RWPE1 (cell line): ENCODE measurements around the gene CSK.

ENCODE experiments used
- CTCF ChIA-PET: fragments of 350-600 bp; sonication (Branson Sonifier 250); formaldehyde crosslinking; extraction: SDS; loops from one replicate; lab custom pipeline; 2021; lab: Yijun Ruan, JAX
- POLR2A ChIA-PET: fragments of 400-600 bp; formaldehyde crosslinking; extraction: SDS; loops from one replicate; lab custom pipeline; 2020; ENCODE audit warnings: antibody characterized with exemption; ENCODE audit not compliant: low non-redundant PET; lab: Yijun Ruan, JAX
- DNase-seq: peaks from one replicate; pipeline ENCODE4 v3.0.0; 2012; ENCODE audit warnings: low spot score
- H3K27ac ChIP-seq: fragments of 450-650 bp; 2 replicates; pipeline ENCODE4 v1.5.1; 2017
- TF ChIP-seq, protein P1 (sequence below): fragments of 450-650 bp; conservative IDR thresholded peaks from 2 replicates; pipeline ENCODE4 v1.5.1; 2017; ENCODE audit warnings: low read depth, mild to moderate bottlenecking

CSK gene

DNA sequence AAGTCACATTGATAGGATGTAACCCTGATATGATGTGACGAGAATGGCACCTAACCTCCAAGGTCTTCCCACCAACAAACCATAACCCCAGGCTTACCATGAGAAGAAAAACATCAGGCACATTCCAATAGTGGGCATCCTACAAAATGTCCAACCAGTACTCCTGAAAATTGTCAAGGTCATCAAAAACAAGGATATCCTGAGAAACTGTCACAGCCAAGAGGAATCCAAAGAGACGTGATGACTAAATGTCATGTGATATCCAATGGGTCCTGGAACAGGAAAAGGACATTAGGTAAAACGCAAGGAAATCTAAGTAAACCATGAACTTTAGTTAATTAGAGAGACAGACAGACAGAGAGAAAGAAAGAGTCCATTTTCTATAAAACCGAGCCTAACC lies 35.5 kb upstream of the CSK start:
- CTCF ChIA-PET, result interaction anchor here (0.6 to 0.8 kb wide), 2 partner anchors 26 to 44 kb away, joined by 3 to 5 read pairs; no protein-coding TSS in a partner anchor
- H3K27ac ChIP-seq, result no peak overlapping the region
- TF ChIP-seq, protein P1, sequence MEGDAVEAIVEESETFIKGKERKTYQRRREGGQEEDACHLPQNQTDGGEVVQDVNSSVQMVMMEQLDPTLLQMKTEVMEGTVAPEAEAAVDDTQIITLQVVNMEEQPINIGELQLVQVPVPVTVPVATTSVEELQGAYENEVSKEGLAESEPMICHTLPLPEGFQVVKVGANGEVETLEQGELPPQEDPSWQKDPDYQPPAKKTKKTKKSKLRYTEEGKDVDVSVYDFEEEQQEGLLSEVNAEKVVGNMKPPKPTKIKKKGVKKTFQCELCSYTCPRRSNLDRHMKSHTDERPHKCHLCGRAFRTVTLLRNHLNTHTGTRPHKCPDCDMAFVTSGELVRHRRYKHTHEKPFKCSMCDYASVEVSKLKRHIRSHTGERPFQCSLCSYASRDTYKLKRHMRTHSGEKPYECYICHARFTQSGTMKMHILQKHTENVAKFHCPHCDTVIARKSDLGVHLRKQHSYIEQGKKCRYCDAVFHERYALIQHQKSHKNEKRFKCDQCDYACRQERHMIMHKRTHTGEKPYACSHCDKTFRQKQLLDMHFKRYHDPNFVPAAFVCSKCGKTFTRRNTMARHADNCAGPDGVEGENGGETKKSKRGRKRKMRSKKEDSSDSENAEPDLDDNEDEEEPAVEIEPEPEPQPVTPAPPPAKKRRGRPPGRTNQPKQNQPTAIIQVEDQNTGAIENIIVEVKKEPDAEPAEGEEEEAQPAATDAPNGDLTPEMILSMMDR, result no peak
- POLR2A ChIA-PET, result no interaction called here
- no peak for DNase-seq

DNA sequence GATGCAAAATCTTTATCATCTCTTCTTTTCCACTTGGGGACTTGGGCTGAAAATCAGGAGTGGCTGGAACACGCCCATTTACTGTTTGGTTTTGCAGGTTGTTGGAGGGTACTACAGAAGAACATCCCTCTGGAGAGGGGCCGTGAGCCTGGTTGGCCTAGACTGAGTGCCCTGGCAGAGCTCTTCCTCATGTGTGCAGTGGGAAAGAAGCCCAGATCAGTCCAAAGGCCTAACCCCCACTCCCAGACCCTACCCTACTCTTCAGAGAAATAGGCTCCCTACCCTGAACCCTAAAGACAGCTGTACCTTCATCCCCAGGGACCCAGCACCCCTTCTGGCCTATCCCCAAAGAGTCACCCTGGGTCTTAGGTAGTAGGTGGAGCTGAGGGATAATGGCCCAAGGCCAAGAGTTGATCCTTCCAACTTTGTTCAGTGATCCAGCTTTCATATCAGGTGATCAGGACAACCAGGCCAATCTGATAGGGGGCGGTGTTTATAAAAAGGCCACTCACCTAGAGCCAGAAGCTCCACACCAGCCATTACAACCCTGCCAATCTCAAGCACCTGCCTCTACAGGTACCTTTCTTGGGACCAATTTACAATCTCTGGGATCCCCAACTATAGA lies 33.4 kb upstream of the CSK start, which contains the start of gene CYP1A2:
Gene CYP1A2 (plus strand): TSS at position 524 of the 625 bp plus-strand sequence. CDS start 894 bp downstream, outside the sequence.
- no peak for DNase-seq
- H3K27ac ChIP-seq, result no peak within 1 kb of the TSS
- ChIA-PET POLR2A (no interaction called here), CTCF (interaction anchor here (0.6 to 1.3 kb wide), 3 partner anchors 22 to 1351 kb away, joined by 3 read pairs; no protein-coding TSS in a partner anchor)
- TF ChIP-seq, protein P1, result no peak

DNA sequence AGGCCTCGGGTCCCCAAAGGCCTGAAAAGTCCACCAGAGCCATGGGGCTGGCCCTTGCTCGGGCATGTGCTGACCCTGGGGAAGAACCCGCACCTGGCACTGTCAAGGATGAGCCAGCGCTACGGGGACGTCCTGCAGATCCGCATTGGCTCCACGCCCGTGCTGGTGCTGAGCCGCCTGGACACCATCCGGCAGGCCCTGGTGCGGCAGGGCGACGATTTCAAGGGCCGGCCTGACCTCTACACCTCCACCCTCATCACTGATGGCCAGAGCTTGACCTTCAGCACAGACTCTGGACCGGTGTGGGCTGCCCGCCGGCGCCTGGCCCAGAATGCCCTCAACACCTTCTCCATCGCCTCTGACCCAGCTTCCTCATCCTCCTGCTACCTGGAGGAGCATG lies 32.0 kb upstream of the CSK start:
- DNase-seq, result no peak
- ChIA-PET POLR2A (no interaction called here), CTCF (interaction anchor here (0.6 to 2.5 kb wide), 4 partner anchors 15 to 21 kb away, joined by 3 to 10 read pairs (median 4); no protein-coding TSS in a partner anchor)
- H3K27ac ChIP-seq, result no peak overlapping the region
- TF ChIP-seq, protein P1, result no peak

DNA sequence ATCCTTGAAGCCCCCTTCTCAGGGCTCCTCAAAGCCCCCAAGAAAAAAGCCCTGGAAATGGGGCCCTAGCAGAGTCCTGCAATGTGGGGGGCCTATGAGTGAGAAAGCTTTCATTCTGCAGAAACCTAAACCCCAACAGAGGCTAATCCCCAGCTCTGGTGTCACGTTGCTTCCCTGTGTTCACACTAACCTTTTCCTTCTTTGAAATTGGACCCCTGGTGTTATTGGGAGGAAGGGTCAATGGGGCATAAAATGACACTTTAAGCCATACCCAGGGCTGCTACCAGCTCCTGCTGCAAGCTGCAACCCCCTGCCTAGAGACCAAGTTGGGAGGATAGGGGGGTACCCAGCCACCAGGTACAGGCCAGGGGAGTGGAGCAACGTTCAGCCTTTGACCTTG lies 31.1 kb upstream of the CSK start:
- no peak overlapping the region for H3K27ac ChIP-seq
- POLR2A ChIA-PET, result no interaction called here
- no peak for DNase-seq
- CTCF ChIA-PET, result interaction anchor here (1.2 to 2.5 kb wide), 2 partner anchors 18 to 119 kb away, joined by 6 to 10 read pairs; no protein-coding TSS in a partner anchor
- TF ChIP-seq, protein P1, result no peak

DNA sequence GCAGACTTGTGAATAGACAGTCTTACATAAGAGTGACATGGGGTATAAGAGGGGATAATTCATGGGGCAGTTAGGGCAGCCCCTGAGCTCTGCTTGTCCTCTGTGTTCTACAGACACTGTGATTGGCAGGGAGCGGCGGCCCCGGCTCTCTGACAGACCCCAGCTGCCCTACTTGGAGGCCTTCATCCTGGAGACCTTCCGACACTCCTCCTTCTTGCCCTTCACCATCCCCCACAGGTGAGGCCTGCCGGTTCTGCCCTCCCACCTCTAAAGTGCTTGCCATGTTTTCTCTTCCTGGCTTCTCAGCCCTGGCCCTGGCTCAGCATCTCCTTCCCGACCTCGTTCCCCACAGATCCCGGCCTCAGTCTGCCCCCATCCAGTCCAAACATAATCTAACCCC lies 29.9 kb upstream of the CSK start:
- no peak overlapping the region for H3K27ac ChIP-seq
- POLR2A ChIA-PET, result no interaction called here
- no peak for DNase-seq
- CTCF ChIA-PET, result interaction anchor here (2.5 kb wide), 1 partner anchor 17 kb away, joined by 10 read pairs; no protein-coding TSS in a partner anchor
- TF ChIP-seq, protein P1, result no peak

DNA sequence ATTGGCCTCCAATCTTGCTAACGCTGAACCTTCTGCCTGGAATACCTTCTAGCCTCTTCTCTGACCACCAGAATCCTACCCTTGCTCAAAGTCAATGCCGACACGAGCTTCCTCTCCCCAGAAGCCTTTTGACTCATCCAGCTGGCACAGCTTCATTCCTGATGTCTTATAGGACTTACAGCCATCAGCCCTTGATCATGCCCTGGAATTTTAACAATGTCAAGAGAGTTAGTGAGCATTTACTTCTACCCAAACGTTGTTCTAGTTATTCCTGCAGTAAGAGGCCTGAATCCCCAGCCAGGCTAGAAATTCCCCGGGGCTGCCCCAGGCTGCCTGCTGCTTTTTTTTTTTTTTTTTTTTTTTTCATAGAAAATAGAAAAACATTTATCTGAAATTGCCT lies 29.3 kb upstream of the CSK start:
- no peak overlapping the region for H3K27ac ChIP-seq
- ChIA-PET CTCF (no interaction called here), POLR2A (no interaction called here)
- peak; percentile 46 for DNase-seq
- TF ChIP-seq, protein P1, result no peak
